Motor neuron (in vitro differentiated cells): ENCODE measurements around the gene ADGRF4. TPM values are rescaled to one million over a fixed set of nuclear protein-coding genes. Genes with fewer than 3 reads are reported as not detected.

ENCODE experiments used
- ATAC-seq, 8 experiments: fragments of 200-7000 bp; cut with Tn5 transposase; replicated peaks in 6 of 8; 2 replicates each; pipeline ENCODE4 v1.8.0; 2021; ENCODE audit warnings: mild to moderate bottlenecking in 8 of 8, moderate library complexity in 8 of 8
- H3K27ac ChIP-seq, 2 donors: fragments of 250-450 bp; sonication (Bioruptor Pico); 2 replicates each; pipeline ENCODE4 v1.9.0; 2021; ENCODE audit warnings: antibody characterized with exemption in 2 of 2, mild to moderate bottlenecking in 2 of 2, moderate library complexity in 1 of 2
- H3K4me1 ChIP-seq, 2 donors: fragments of 250-450 bp; sonication (Bioruptor Pico); replicated peaks in 1 of 2; 2 replicates each; pipeline ENCODE4 v1.6.1; 2021; ENCODE audit warnings: antibody characterized with exemption in 2 of 2, mild to moderate bottlenecking in 2 of 2, moderate library complexity in 1 of 2
- H3K4me3 ChIP-seq, 5 donors: fragments of 250-450 bp; sonication (Bioruptor Pico); 2 replicates each; pipeline ENCODE4 v1.9.0; 2021; ENCODE audit warnings: antibody characterized with exemption in 5 of 5, mild to moderate bottlenecking in 5 of 5, moderate library complexity in 4 of 5
- WGBS, 10 experiments: fragments of 450-650 bp; shearing (Covaris generic); methylation state at CpG; one replicate each; pipeline ENCODE4 v1.0.0; 2022; 5-methylcytosine and 5-hydroxymethylcytosine counted together
- in situ Hi-C, 9 experiments: fragments of 400-800 bp; cut with MboI; loops; one replicate each; pipeline ENCODE4 v1.15.0; 2021; ENCODE audit warnings: low sequenced_read_pairs in 9 of 9, low pct_unique_long_range_greater_than_20kb in 2 of 9; ENCODE audit not compliant: unreplicated experiment in 9 of 9
- total RNA-seq, 8 experiments: library from RNA; unstranded; fragments of 300-600 nt; gene quantifications; 2 replicates each; pipeline versions ENCODE4 v1.2.3 to v1.2.4, GENCODE V29; 2022

ADGRF4 gene
- total RNA-seq, 8 experiments from 2014 or later = 0.08 to 0.36 (median 0.19) TPM; not detected in 5

- no peaks in the 10 kb centered on the region for H3K4me1 ChIP-seq
- in situ Hi-C loops = no loop called here
- 0 to 100% (median 100%) methylated on average over 1 to 2 of the region's 2 CpGs; no CpG with 5 or more reads in 1 of the 10 experiments for WGBS, 10 experiments
- no peak for ATAC-seq
- no peak overlapping the region for H3K27ac ChIP-seq
- no peak overlapping the region for H3K4me3 ChIP-seq
These were observed 455 bp upstream of the ADGRF4 start for GRCh38 chr6:47697925-47698324.

GRCh38 chr6:47700053-47700452, 1.7 kb downstream of the ADGRF4 start:
- peak in 3 of 8 experiments; percentile 43 to 74 (median 68) for ATAC-seq
- no peak overlapping the region for H3K27ac ChIP-seq
- H3K4me3 ChIP-seq = no peak overlapping the region
- no peaks in the 10 kb centered on the region for H3K4me1 ChIP-seq
- in situ Hi-C loops = no loop called here
- WGBS, 10 experiments = 40 to 100% (median 80%) methylated on average over 1 to 4 of the region's 5 CpGs; no CpG with 5 or more reads in 2 of the 10 experiments

GRCh38 chr6:47700596-47700995, 2.2 kb downstream of the ADGRF4 start:
- Histone ChIP-seq H3K27ac (no peak overlapping the region), H3K4me3 (no peak overlapping the region), H3K4me1 (no peaks in the 10 kb centered on the region)
- in situ Hi-C loops = no loop called here
- no peak for ATAC-seq
- WGBS, 10 experiments = 13 to 100% (median 83%) methylated on average over 1 to 2 of the region's 2 CpGs; no CpG with 5 or more reads in 3 of the 10 experiments

- WGBS, 10 experiments = 29 to 100% (median 91%) methylated on average over 1 to 4 of the region's 4 CpGs; no CpG with 5 or more reads in 2 of the 10 experiments
- no peak for ATAC-seq
- no peak overlapping the region for H3K4me3 ChIP-seq
- H3K27ac ChIP-seq = no peak overlapping the region
- in situ Hi-C loops = no loop called here
- no peaks in the 10 kb centered on the region for H3K4me1 ChIP-seq
These were observed 3.0 kb downstream of the ADGRF4 start for GRCh38 chr6:47701363-47701762.

GRCh38 chr6:47709160-47709559, 10.8 kb downstream of the ADGRF4 start:
- 31 to 100% (median 80%) methylated on average over 1 to 5 of the region's 5 CpGs; no CpG with 5 or more reads in 1 of the 10 experiments for WGBS, 10 experiments
- no peaks in the 10 kb centered on the region for H3K4me1 ChIP-seq
- in situ Hi-C loops = no loop called here

GRCh38 chr6:47710295-47710694, 11.9 kb downstream of the ADGRF4 start:
- Histone ChIP-seq H3K4me1 (no peaks in the 10 kb centered on the region), H3K4me3 (no peak overlapping the region), H3K27ac (no peak overlapping the region)
- in situ Hi-C loops = no loop called here
- 0 to 100% (median 100%) methylated on average over 1 of the region's 1 CpG; no CpG with 5 or more reads in 5 of the 10 experiments for WGBS, 10 experiments
- ATAC-seq = no peak

More at GRCh38 chr6:47709160-47709559, 10.8 kb downstream of the ADGRF4 start:
- H3K27ac ChIP-seq = no peak overlapping the region
- no peak overlapping the region for H3K4me3 ChIP-seq
- peak in 2 of 8 experiments; percentile 48 to 74 for ATAC-seq

- no peak overlapping the region for H3K27ac ChIP-seq
- in situ Hi-C loops = no loop called here
- 40 to 100% (median 83%) methylated on average over 1 to 2 of the region's 2 CpGs; no CpG with 5 or more reads in 1 of the 10 experiments for WGBS, 10 experiments
- no peak overlapping the region for H3K4me3 ChIP-seq
- ATAC-seq = no peak
- H3K4me1 ChIP-seq = no peaks in the 10 kb centered on the region
These were observed 14.8 kb downstream of the ADGRF4 start for GRCh38 chr6:47713200-47713599.

- no peak overlapping the region for H3K4me3 ChIP-seq
- WGBS, 10 experiments = 73 to 90% (median 80%) methylated on average over 1 to 3 of the region's 4 CpGs; no CpG with 5 or more reads in 2 of the 10 experiments
- H3K27ac ChIP-seq = no peak overlapping the region
- in situ Hi-C loops = no loop called here
- no peak for ATAC-seq
- H3K4me1 ChIP-seq = no peaks in the 10 kb centered on the region
These were observed 16.4 kb downstream of the ADGRF4 start for GRCh38 chr6:47714802-47715201.

- H3K4me3 ChIP-seq = no peak overlapping the region
- no peak overlapping the region for H3K27ac ChIP-seq
- ATAC-seq = no peak
- in situ Hi-C loops = no loop called here
- no peaks in the 10 kb centered on the region for H3K4me1 ChIP-seq
These were observed 17.4 kb downstream of the ADGRF4 start for GRCh38 chr6:47715782-47716181.

GRCh38 chr6:47716207-47716606, 17.8 kb downstream of the ADGRF4 start:
- in situ Hi-C loops = no loop called here
- Histone ChIP-seq H3K4me3 (no peak overlapping the region), H3K27ac (no peak overlapping the region), H3K4me1 (no peaks in the 10 kb centered on the region)
- WGBS, 10 experiments = 0 to 83% (median 58%) methylated on average over 1 to 2 of the region's 2 CpGs
- ATAC-seq = no peak

- WGBS, 10 experiments = 0 to 60% (median 0%) methylated on average over 1 of the region's 1 CpG; no CpG with 5 or more reads in 4 of the 10 experiments
- Histone ChIP-seq H3K27ac (no peak overlapping the region), H3K4me3 (no peak overlapping the region), H3K4me1 (no peaks in the 10 kb centered on the region)
- in situ Hi-C loops = no loop called here
- no peak for ATAC-seq
These were observed 20.2 kb downstream of the ADGRF4 start for GRCh38 chr6:47718571-47718970.

- WGBS, 10 experiments = 8 to 77% (median 59%) methylated on average over 1 to 4 of the region's 4 CpGs; no CpG with 5 or more reads in 2 of the 10 experiments
- no peak for ATAC-seq
- Histone ChIP-seq H3K27ac (no peak overlapping the region), H3K4me1 (no peaks in the 10 kb centered on the region), H3K4me3 (no peak overlapping the region)
- in situ Hi-C loops = loop anchor here in 1 of 9 experiments (10.0 kb wide), 1 partner anchor 86 kb away; no protein-coding TSS in a partner anchor
These were observed 22.8 kb downstream of the ADGRF4 start for GRCh38 chr6:47721189-47721588.

GRCh38 chr6:47722194-47722593, 23.8 kb downstream of the ADGRF4 start:
- H3K4me3 ChIP-seq = no peak overlapping the region
- in situ Hi-C loops = loop anchor here in 1 of 9 experiments (10.0 kb wide), 1 partner anchor 87 kb away; no protein-coding TSS in a partner anchor
- ATAC-seq = no peak
- no peaks in the 10 kb centered on the region for H3K4me1 ChIP-seq
- no peak overlapping the region for H3K27ac ChIP-seq
- 27 to 100% (median 85%) methylated on average over 1 to 3 of the region's 3 CpGs; no CpG with 5 or more reads in 2 of the 10 experiments for WGBS, 10 experiments

GRCh38 chr6:47724300-47724699, 25.9 kb downstream of the ADGRF4 start:
- no peak overlapping the region for H3K27ac ChIP-seq
- no peak overlapping the region for H3K4me3 ChIP-seq
- no peaks in the 10 kb centered on the region for H3K4me1 ChIP-seq
- in situ Hi-C loops = loop anchor here in 1 of 9 experiments (10.0 kb wide), 1 partner anchor 89 kb away; no protein-coding TSS in a partner anchor
- WGBS, 10 experiments = 0 to 100% (median 79%) methylated on average over 1 to 2 of the region's 2 CpGs; no CpG with 5 or more reads in 1 of the 10 experiments
- no peak for ATAC-seq
